ENCODE data around the gene CTRB2.

- no peak for TF ChIP-seq CTCF (IDR thresholded peaks at IDR 0.05; ENCODE audit: low read depth, low read length, missing input control)
- no peak for TF ChIP-seq GABPA (IDR thresholded peaks at IDR 0.05 in 1 of 2, conservative IDR thresholded peaks at IDR 0.05 in 1 of 2)
- no peak for TF ChIP-seq FOXA1 (IDR thresholded peaks at IDR 0.05)
- no peak for TF ChIP-seq TAF1 (conservative IDR thresholded peaks at IDR 0.05)
These were observed 19.8 kb upstream of the CTRB2 start for GRCh38 chr16:75226550-75227360.

All from liver (tissue), 3 donors.